ENCODE data around the gene LGI2. TPM values are rescaled to one million over a fixed set of nuclear protein-coding genes. Genes with fewer than 3 reads are reported as not detected.
"Not testable (repeated sequence)": the region's sequence is repeated elsewhere in the genome, so short reads cannot be mapped to it uniquely, and the experiment has no call there.

The LGI2 gene
- polyA plus RNA-seq, 2 donors = 0.08 to 0.27 TPM

DNA sequence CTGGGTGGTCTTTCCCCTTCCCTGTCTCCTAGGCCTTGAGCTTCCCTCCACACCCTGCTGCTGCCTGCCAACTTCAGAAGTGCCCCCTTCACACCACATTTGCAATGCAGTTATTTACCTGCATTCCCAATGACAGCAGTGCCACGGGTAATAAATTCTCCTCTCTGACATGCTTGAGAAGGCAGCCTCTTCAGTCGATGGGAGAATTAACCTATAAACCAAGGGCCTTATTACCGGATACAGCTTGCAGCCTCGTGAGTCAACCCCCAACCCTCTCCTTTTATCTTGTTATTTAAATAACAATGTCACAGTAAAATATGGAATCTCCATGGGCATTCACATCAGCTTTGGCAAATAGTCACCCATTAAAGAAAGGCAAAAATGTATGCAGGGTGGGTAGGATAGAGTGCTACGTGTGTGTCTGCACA, 34.7 kb upstream of the LGI2 start:
- Histone ChIP-seq H3K4me1 (ENCODE audit: control insufficient read depth in 2 of 2, insufficient read depth in 2 of 2, low read length in 1 of 2) (no peaks in the 10 kb centered on the region), H3K9me3 (ENCODE audit: control insufficient read depth in 2 of 2, insufficient read depth in 1 of 2, low read depth in 1 of 2, low read length in 1 of 2) (peaks cover 0 to 2% of the 10 kb centered on the region in 2 donors), H3K4me3 (ENCODE audit: low read depth in 1 of 2, low read length in 2 of 2) (no peak overlapping the region), H3K27ac (ENCODE audit: low read depth in 2 of 2, low read length in 1 of 2) (no peak overlapping the region), H3K27me3 (ENCODE audit: control insufficient read depth in 1 of 2, insufficient read depth in 2 of 2, low read length in 2 of 2) (no peaks in the 10 kb centered on the region), H3K36me3 (ENCODE audit: control insufficient read depth in 2 of 2, insufficient read depth in 2 of 2, low read length in 1 of 2) (no peaks in the 10 kb centered on the region)
- WGBS, 2 donors = 38 to 44% methylated on average over 5 of the region's 5 CpGs

GRCh38 chr4:25064447-25064846, 33.7 kb upstream of the LGI2 start:
- H3K9me3 ChIP-seq (ENCODE audit: control insufficient read depth in 2 of 2, insufficient read depth in 1 of 2, low read depth in 1 of 2, low read length in 1 of 2); H3K27me3 ChIP-seq (ENCODE audit: control insufficient read depth in 1 of 2, insufficient read depth in 2 of 2, low read length in 2 of 2); H3K4me3 ChIP-seq (ENCODE audit: low read depth in 1 of 2, low read length in 2 of 2); H3K36me3 ChIP-seq (ENCODE audit: control insufficient read depth in 2 of 2, insufficient read depth in 2 of 2, low read length in 1 of 2); H3K27ac ChIP-seq (ENCODE audit: low read depth in 2 of 2, low read length in 1 of 2); H3K4me1 ChIP-seq (ENCODE audit: control insufficient read depth in 2 of 2, insufficient read depth in 2 of 2, low read length in 1 of 2): not testable (repeated sequence)
- WGBS, 2 donors = 97 to 100% methylated on average over 1 of the region's 1 CpG

- Histone ChIP-seq H3K36me3 (ENCODE audit: control insufficient read depth in 2 of 2, insufficient read depth in 2 of 2, low read length in 1 of 2) (no peaks in the 10 kb centered on the region), H3K27ac (ENCODE audit: low read depth in 2 of 2, low read length in 1 of 2) (no peak overlapping the region), H3K4me1 (ENCODE audit: control insufficient read depth in 2 of 2, insufficient read depth in 2 of 2, low read length in 1 of 2) (no peaks in the 10 kb centered on the region), H3K4me3 (ENCODE audit: low read depth in 1 of 2, low read length in 2 of 2) (no peak overlapping the region), H3K27me3 (ENCODE audit: control insufficient read depth in 1 of 2, insufficient read depth in 2 of 2, low read length in 2 of 2) (no peaks in the 10 kb centered on the region), H3K9me3 (ENCODE audit: control insufficient read depth in 2 of 2, insufficient read depth in 1 of 2, low read depth in 1 of 2, low read length in 1 of 2) (no peaks in the 10 kb centered on the region)
- WGBS, 2 donors = 54 to 67% methylated on average over 3 of the region's 3 CpGs
Observed at GRCh38 chr4:25063116-25063515, 32.4 kb upstream of the LGI2 start.

GRCh38 chr4:25062098-25062497, 31.4 kb upstream of the LGI2 start:
- H3K36me3 ChIP-seq (ENCODE audit: control insufficient read depth in 2 of 2, insufficient read depth in 2 of 2, low read length in 1 of 2) = no peaks in the 10 kb centered on the region
- no peaks in the 10 kb centered on the region for H3K27me3 ChIP-seq (ENCODE audit: control insufficient read depth in 1 of 2, insufficient read depth in 2 of 2, low read length in 2 of 2)
- no peak overlapping the region for H3K27ac ChIP-seq (ENCODE audit: low read depth in 2 of 2, low read length in 1 of 2)
- H3K9me3 ChIP-seq (ENCODE audit: control insufficient read depth in 2 of 2, insufficient read depth in 1 of 2, low read depth in 1 of 2, low read length in 1 of 2) = no peaks in the 10 kb centered on the region
- no peak overlapping the region for H3K4me3 ChIP-seq (ENCODE audit: low read depth in 1 of 2, low read length in 2 of 2)
- WGBS, 2 donors = 100% methylated on average over 1 of the region's 1 CpG
- no peaks in the 10 kb centered on the region for H3K4me1 ChIP-seq (ENCODE audit: control insufficient read depth in 2 of 2, insufficient read depth in 2 of 2, low read length in 1 of 2)

DNA sequence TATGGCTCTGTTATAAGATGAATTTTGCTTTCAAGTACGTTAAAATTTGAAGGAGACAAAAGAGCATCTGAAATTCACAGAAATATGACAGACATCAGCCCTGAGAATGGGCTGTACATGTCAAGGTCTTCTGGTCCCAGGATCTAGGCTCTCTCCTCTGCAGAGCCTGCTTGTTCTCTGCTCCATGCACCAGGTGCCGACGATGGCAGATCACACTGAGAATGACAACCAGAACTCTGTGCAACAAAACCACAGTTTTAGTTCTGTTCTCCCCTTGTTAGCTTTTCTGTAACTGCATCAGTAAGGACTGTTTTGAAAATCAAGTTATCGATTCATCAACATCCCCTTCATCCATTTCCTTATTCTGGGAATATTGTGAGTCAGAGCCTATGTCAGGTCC, 30.9 kb upstream of the LGI2 start:
- no peak overlapping the region for H3K27ac ChIP-seq (ENCODE audit: low read depth in 2 of 2, low read length in 1 of 2)
- no peaks in the 10 kb centered on the region for H3K4me1 ChIP-seq (ENCODE audit: control insufficient read depth in 2 of 2, insufficient read depth in 2 of 2, low read length in 1 of 2)
- H3K36me3 ChIP-seq (ENCODE audit: control insufficient read depth in 2 of 2, insufficient read depth in 2 of 2, low read length in 1 of 2) = no peaks in the 10 kb centered on the region
- no peaks in the 10 kb centered on the region for H3K27me3 ChIP-seq (ENCODE audit: control insufficient read depth in 1 of 2, insufficient read depth in 2 of 2, low read length in 2 of 2)
- no peaks in the 10 kb centered on the region for H3K9me3 ChIP-seq (ENCODE audit: control insufficient read depth in 2 of 2, insufficient read depth in 1 of 2, low read depth in 1 of 2, low read length in 1 of 2)
- no peak overlapping the region for H3K4me3 ChIP-seq (ENCODE audit: low read depth in 1 of 2, low read length in 2 of 2)
- 89 to 92% methylated on average over 4 of the region's 4 CpGs for WGBS, 2 donors

DNA sequence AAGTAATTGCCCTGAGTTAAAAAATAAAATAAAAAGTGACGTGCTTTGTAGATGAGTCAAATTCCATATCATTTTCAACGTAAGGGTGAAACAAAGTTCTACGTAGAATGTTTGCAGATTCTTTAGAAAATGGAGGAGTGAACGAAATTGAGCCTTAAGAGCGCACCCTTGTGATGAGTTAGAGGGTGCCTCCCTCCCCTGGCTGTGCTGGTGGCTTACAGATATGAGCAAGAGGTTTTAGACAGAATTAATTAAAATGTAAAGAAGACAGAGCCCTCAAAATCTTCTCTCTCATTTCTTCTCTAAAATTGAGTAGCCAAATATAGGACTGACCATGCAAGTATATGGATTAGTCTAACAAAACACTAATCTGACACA, 30.2 kb upstream of the LGI2 start:
- H3K27me3 ChIP-seq (ENCODE audit: control insufficient read depth in 1 of 2, insufficient read depth in 2 of 2, low read length in 2 of 2) = no peaks in the 10 kb centered on the region
- H3K36me3 ChIP-seq (ENCODE audit: control insufficient read depth in 2 of 2, insufficient read depth in 2 of 2, low read length in 1 of 2) = no peaks in the 10 kb centered on the region
- H3K9me3 ChIP-seq (ENCODE audit: control insufficient read depth in 2 of 2, insufficient read depth in 1 of 2, low read depth in 1 of 2, low read length in 1 of 2) = no peaks in the 10 kb centered on the region
- no peaks in the 10 kb centered on the region for H3K4me1 ChIP-seq (ENCODE audit: control insufficient read depth in 2 of 2, insufficient read depth in 2 of 2, low read length in 1 of 2)
- no peak overlapping the region for H3K4me3 ChIP-seq (ENCODE audit: low read depth in 1 of 2, low read length in 2 of 2)
- no peak overlapping the region for H3K27ac ChIP-seq (ENCODE audit: low read depth in 2 of 2, low read length in 1 of 2)
- WGBS, 2 donors = 78 to 90% methylated on average over 5 of the region's 5 CpGs

DNA sequence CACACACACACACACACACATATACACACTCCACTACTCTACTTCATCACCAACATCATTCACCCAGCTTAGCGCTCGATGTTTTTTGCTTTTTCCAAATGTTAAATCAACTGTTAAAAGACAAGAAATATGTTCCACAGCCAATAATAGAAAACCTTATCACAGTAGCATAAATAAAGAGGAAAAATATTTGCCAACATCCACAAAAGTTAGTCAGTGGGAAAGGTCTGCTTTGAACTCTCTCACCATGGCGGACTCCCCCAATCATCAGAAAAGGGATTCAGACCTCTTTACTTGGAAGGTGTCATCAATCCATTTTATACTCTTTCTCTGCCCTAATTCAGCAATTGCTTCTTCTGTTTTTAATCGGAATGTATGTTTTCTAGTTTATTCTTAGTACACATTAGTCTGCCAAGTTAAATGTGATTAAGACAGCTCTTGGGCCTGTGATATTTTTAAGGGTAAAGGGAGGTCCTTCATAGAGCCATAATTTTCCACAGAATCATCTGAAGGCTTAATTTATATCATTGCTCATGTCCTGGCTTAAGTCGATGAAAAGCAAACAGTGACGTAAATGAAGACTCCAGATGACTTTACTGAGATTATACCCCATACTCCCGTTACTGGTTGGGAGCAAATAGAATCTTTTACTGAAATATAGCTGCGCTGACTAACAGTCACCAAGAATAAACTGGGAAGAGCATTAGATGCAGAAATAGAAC, 29.7 kb upstream of the LGI2 start:
- Histone ChIP-seq H3K4me1 (ENCODE audit: control insufficient read depth in 2 of 2, insufficient read depth in 2 of 2, low read length in 1 of 2) (no peaks in the 10 kb centered on the region), H3K27me3 (ENCODE audit: control insufficient read depth in 1 of 2, insufficient read depth in 2 of 2, low read length in 2 of 2) (no peaks in the 10 kb centered on the region), H3K36me3 (ENCODE audit: control insufficient read depth in 2 of 2, insufficient read depth in 2 of 2, low read length in 1 of 2) (no peaks in the 10 kb centered on the region), H3K9me3 (ENCODE audit: control insufficient read depth in 2 of 2, insufficient read depth in 1 of 2, low read depth in 1 of 2, low read length in 1 of 2) (no peaks in the 10 kb centered on the region), H3K27ac (ENCODE audit: low read depth in 2 of 2, low read length in 1 of 2) (no peak overlapping the region), H3K4me3 (ENCODE audit: low read depth in 1 of 2, low read length in 2 of 2) (no peak overlapping the region)
- WGBS, 2 donors = 66 to 76% methylated on average over 8 of the region's 8 CpGs

DNA sequence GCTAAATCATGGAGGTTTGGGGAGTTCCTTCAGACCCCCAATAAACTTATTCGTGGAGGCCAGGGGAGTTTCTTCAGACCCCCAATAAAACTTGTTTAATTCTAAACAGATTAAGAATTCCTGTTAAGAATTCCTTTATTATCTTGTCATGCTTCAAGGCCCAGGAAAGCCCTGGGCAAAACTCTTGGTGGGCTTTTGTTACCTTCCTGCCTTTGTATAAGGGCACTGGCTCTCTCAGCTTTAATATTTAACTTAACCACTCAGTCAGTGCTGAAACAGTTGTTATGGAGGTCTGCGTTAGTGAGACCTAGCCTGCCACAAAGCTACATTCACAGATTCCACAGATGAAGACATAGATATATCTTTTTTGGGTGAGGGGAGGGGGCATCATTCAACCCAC, 29.0 kb upstream of the LGI2 start:
- H3K27ac ChIP-seq (ENCODE audit: low read depth in 2 of 2, low read length in 1 of 2) = no peak overlapping the region

DNA sequence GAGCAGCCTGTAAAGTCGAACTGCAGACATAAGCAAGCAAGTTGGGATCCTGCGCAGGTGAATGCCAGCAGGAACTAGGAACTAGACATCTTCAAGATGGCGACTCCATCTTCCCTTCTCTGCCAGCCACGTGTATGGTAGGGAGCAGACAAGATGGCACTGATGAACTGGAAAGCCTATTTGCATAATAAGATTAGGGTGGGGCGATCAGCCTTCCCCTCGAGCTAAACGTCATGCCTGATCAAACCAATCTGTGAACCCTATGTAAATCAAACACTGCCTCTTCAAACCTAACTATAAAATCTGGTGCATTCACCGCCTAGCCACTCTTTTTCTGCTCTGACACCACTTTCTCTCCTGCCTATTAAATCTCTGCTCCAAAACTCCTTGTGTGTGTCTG, 28.1 kb upstream of the LGI2 start:
- H3K4me3 ChIP-seq (ENCODE audit: low read depth in 1 of 2, low read length in 2 of 2) = no peak overlapping the region
- H3K9me3 ChIP-seq (ENCODE audit: control insufficient read depth in 2 of 2, insufficient read depth in 1 of 2, low read depth in 1 of 2, low read length in 1 of 2) = no peaks in the 10 kb centered on the region
- H3K27me3 ChIP-seq (ENCODE audit: control insufficient read depth in 1 of 2, insufficient read depth in 2 of 2, low read length in 2 of 2) = no peaks in the 10 kb centered on the region
- WGBS, 2 donors = 81 to 83% methylated on average over 8 of the region's 8 CpGs
- no peaks in the 10 kb centered on the region for H3K4me1 ChIP-seq (ENCODE audit: control insufficient read depth in 2 of 2, insufficient read depth in 2 of 2, low read length in 1 of 2)
- H3K36me3 ChIP-seq (ENCODE audit: control insufficient read depth in 2 of 2, insufficient read depth in 2 of 2, low read length in 1 of 2) = no peaks in the 10 kb centered on the region
- H3K27ac ChIP-seq (ENCODE audit: low read depth in 2 of 2, low read length in 1 of 2) = no peak overlapping the region

More for the DNA sequence above, 29.0 kb upstream of the LGI2 start:
- Histone ChIP-seq H3K9me3 (ENCODE audit: control insufficient read depth in 2 of 2, insufficient read depth in 1 of 2, low read depth in 1 of 2, low read length in 1 of 2) (no peaks in the 10 kb centered on the region), H3K4me1 (ENCODE audit: control insufficient read depth in 2 of 2, insufficient read depth in 2 of 2, low read length in 1 of 2) (no peaks in the 10 kb centered on the region), H3K27me3 (ENCODE audit: control insufficient read depth in 1 of 2, insufficient read depth in 2 of 2, low read length in 2 of 2) (no peaks in the 10 kb centered on the region), H3K36me3 (ENCODE audit: control insufficient read depth in 2 of 2, insufficient read depth in 2 of 2, low read length in 1 of 2) (no peaks in the 10 kb centered on the region), H3K4me3 (ENCODE audit: low read depth in 1 of 2, low read length in 2 of 2) (no peak overlapping the region)
- WGBS, 2 donors = 86 to 89% methylated on average over 2 of the region's 2 CpGs

DNA sequence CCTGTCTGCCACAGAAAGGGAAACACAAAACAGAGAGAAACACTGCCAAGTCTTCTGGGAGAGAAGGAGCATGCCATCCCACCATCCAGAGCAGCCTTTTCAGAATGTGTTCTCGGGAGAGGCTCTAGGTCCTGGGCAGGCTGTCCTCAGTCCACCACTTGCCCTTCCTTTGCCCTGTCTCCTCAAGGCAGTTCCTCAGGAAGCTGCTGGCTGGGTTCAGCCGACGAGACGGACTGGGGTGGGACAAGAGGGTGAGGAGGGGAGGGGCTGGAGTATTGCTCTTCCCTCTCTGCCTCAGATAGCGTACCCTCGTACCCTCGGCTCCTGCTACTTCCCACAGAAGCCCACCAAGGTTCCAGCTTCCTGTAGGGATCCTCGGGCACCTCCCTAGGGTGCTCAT, 26.6 kb upstream of the LGI2 start:
- H3K4me3 ChIP-seq (ENCODE audit: low read depth in 1 of 2, low read length in 2 of 2) = no peak overlapping the region
- H3K4me1 ChIP-seq (ENCODE audit: control insufficient read depth in 2 of 2, insufficient read depth in 2 of 2, low read length in 1 of 2) = no peaks in the 10 kb centered on the region
- H3K27ac ChIP-seq (ENCODE audit: low read depth in 2 of 2, low read length in 1 of 2) = no peak overlapping the region
- H3K9me3 ChIP-seq (ENCODE audit: control insufficient read depth in 2 of 2, insufficient read depth in 1 of 2, low read depth in 1 of 2, low read length in 1 of 2) = no peaks in the 10 kb centered on the region
- 64 to 68% methylated on average over 8 of the region's 8 CpGs for WGBS, 2 donors
- H3K36me3 ChIP-seq (ENCODE audit: control insufficient read depth in 2 of 2, insufficient read depth in 2 of 2, low read length in 1 of 2) = no peaks in the 10 kb centered on the region
- H3K27me3 ChIP-seq (ENCODE audit: control insufficient read depth in 1 of 2, insufficient read depth in 2 of 2, low read length in 2 of 2) = no peaks in the 10 kb centered on the region

Measured in esophagus (tissue), 2 donors.